AG04449 (cell line): ENCODE measurements around the gene ZDHHC4.

Experiments
- CTCF ChIA-PET: fragments of 350-600 bp; formaldehyde crosslinking; extraction: SDS; loops from one replicate; lab custom pipeline; 2021; ENCODE audit warnings: antibody characterized with exemption; lab: Yijun Ruan, JAX
- POLR2A ChIA-PET: fragments of 400-600, 350-600 bp; formaldehyde crosslinking; extraction: SDS; loops from one replicate; lab custom pipeline; 2020; ENCODE audit warnings: antibody characterized with exemption, inconsistent platforms; lab: Yijun Ruan, JAX
- DNase-seq: peaks from one replicate; pipeline ENCODE4 v3.0.0-alpha.2; 2010; ENCODE audit warnings: low read depth, low spot score
- H3K4me3 ChIP-seq: 2 replicates; pipeline ENCODE4 v1.5.1; 2011; ENCODE audit warnings: low read depth, mild to moderate bottlenecking, control low read depth, low read length
- CTCF ChIP-seq: IDR thresholded peaks from one replicate; pipeline ENCODE4 v1.5.1; 2011; ENCODE audit warnings: mild to moderate bottlenecking, moderate library complexity, low read length, control low read depth, inconsistent platforms; ENCODE audit not compliant: insufficient read depth; ENCODE audit errors: missing control alignments

The ZDHHC4 gene

DNA sequence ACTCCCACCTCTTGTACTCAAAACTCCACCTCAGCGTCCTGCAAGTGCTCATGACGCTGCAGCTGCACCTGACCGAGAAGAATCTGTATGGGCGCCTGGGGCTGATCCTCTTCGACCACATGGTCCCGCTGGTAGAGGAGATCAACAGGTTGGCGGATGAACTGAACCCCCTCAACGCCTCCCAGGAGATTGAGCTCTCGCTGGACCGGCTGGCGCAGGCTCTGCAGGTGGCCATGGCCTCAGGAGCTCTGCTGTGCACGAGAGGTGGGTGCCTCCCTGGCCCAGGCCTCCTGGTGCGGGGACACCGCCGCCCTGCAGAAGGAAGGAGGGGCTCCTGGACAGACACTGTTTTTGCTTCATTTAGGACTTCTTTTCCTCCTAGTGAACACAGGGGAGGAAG is 22.8 kb downstream of the ZDHHC4 start:
- DNase-seq, result no peak
- no peak overlapping the region for H3K4me3 ChIP-seq
- CTCF ChIA-PET, result interaction anchor here (0.7 to 1.4 kb wide), 4 partner anchors 15 to 38 kb away, joined by 3 to 4 read pairs (median 4); partner anchors contain the start of gene ZDHHC4
- POLR2A ChIA-PET, result interaction anchor here (0.6 to 0.7 kb wide), 2 partner anchors 10 to 27 kb away, joined by 3 read pairs; partner anchors contain the start of gene INTS15
- no peak for TF ChIP-seq CTCF

GRCh38 chr7:6604458-6604857 is 27.2 kb downstream of the ZDHHC4 start:
- TF ChIP-seq CTCF, result no peak
- no peak for DNase-seq
- ChIA-PET POLR2A (no interaction called here), CTCF (no interaction called here)
- H3K4me3 ChIP-seq, result no peak overlapping the region

DNA sequence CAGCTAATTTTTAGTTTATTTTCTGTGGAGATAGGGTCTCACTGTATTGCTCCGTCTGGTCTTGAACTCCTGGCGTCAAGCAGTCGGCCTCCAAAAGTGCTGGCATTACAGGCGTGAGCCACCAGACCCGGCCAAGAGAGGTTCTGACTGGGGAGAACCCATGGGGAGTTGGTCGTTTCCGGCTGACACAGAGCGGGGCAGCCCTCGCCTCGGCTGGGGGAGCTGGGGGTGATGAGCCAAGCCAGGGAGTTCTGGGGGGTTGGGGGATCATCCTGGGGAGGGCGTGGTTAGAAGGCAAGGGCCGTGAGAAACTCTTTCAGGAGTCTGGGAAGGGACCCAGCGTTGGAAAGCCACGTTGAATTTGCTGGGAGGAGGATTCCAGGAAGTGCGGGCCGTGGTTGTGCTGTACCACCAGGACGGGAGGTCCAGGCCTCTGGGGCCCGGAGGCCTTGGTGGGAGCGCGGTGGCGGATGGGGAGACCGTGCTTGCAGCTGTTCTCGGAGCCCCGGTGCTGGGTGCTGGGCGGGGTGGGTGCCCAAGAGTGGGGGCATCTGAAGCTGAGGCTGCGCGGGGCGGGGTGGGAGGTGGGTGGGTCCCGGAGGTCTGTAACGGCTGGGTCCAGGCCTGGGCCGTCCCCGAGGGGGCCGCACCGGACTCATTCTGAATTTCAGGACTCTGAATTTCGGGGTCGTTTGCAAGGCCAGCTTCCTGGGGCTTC is 29.8 kb downstream of the ZDHHC4 start:
- DNase-seq, result no peak
- TF ChIP-seq CTCF, result no peak
- H3K4me3 ChIP-seq, result no peak overlapping the region
- ChIA-PET CTCF (interaction anchor here (0.8 kb wide), 1 partner anchor 17 kb away, joined by 4 read pairs; the partner anchor contains the start of gene INTS15), POLR2A (no interaction called here)

- H3K4me3 ChIP-seq, result no peak overlapping the region
- ChIA-PET POLR2A (no interaction called here), CTCF (no interaction called here)
- DNase-seq, result no peak
- no peak for TF ChIP-seq CTCF
Measured at GRCh38 chr7:6607651-6608051, 30.4 kb downstream of the ZDHHC4 start.

DNA sequence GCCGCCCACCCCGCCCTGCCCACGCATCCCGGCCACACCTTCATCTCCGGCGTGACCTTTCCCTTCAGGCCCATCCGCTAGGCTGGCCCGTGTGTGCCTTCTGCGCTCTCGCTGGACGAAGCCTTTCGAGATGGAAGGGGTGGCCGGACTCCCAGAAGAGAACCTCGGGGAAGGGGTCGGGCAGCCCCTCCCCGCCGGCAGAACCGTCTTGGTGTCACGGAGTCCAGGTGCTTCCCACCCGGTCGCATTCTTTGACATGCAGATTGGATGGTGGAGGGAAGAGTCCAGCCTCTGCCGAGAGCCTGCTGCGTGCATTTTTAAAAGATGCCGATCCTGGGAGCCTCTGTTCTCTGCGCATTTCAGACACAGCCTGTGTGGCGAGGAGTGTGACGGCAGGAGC is 30.8 kb downstream of the ZDHHC4 start:
- no peak for DNase-seq
- TF ChIP-seq CTCF, result no peak
- CTCF ChIA-PET, result interaction anchor here (1.2 kb wide), 1 partner anchor 18 kb away, joined by 3 read pairs; no protein-coding TSS in a partner anchor
- POLR2A ChIA-PET, result no interaction called here
- H3K4me3 ChIP-seq, result no peak overlapping the region

- DNase-seq, result no peak
- POLR2A ChIA-PET, result no interaction called here
- no peak for TF ChIP-seq CTCF
- no peak overlapping the region for H3K4me3 ChIP-seq
- CTCF ChIA-PET, result interaction anchor here (0.8 to 1.2 kb wide), 2 partner anchors 9 to 18 kb away, joined by 3 read pairs; no protein-coding TSS in a partner anchor
Measured at GRCh38 chr7:6608794-6609193, 31.5 kb downstream of the ZDHHC4 start.
